NOMO-1 treated with dmso at 0.1 percent for 144 hours (cell line): ENCODE data around the gene TXNRD2.

Experiments
- DNase-seq: peaks from one replicate; lab custom pipeline; 2025; ENCODE audit not compliant: unreplicated experiment; lab: John Stamatoyannopoulos, UW

TXNRD2 gene

GRCh38 chr22:19941365-19942082, at the start of gene TXNRD2, which contains the start of gene COMT:
Gene TXNRD2 (minus strand): TSS chr22:19941818. CDS start chr22:19941803, 15 bp downstream.
Gene COMT (plus strand): TSS chr22:19941772. CDS start chr22:19962527, 20,755 bp downstream.
- DNase-seq: peak; percentile 43

DNA sequence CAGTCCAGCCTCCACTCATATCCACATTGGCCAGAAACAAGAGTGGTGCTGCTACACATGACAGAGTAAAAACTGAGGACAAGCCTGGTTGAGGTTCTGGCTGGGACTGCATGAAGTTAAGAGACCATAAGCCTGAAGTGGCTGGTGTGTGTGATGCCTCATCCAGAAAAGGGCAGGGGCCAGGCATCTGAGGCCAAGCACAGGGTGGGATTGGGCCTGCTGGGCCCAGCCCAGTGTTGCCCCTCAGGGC, 49.7 kb upstream of the TXNRD2 start:
- DNase-seq: no peak

DNA sequence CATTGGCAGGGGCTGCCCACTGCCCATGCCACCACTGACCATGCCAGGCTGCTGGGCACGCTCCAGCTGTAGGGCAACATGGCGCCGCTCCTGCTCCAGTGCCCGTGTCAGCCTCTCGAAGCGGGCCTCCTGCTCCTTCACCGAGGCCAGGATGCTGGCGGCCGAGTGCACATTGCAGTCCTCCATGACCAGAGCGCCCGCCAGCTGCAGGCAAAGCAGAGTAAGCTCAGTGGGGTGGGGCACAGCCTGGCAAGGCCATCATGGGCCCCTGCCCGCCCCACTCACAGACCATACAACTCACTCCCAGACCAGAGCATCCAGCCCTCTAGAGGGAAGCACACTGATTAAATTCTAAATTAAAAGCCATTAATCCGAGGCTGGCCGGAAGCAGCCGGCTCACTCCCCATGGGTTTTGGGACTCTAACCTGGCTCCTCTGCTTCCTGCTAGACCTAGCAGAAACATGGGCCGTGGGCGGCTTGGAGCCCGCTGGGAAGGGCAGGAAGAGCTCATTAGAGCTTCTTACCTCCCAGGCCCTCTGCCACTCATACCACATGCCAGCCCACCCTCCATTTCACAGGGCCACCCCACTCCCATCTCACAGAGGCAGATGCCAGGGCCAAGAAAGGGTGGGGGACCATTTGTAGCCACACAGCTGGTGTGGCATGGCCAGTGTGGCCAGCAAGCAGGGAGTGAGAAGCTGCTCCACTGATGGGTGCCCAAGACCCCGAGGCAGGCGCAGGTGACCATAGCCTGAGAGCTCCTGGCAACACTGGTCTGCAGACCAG, 49.2 kb upstream of the TXNRD2 start:
- DNase-seq: no peak

- DNase-seq: no peak
Observed at GRCh38 chr22:19990188-19990587, 48.6 kb upstream of the TXNRD2 start.

DNA sequence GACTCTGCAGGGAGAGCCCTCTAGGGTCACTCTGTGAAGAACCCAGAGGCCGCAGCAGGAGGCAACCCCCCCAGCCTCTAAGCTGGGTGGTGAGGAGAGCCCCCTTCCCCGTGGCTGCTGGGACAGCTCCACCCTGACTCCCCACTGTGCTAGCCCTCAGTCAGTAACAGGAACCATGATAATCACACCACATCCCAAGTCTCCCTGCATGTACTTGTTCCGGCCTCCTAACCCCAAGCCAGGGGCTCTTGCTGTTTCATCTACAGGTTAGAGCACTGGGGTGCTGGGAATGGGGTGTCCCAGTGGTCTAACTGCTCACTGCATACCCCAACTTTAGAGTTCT, 48.1 kb upstream of the TXNRD2 start:
- no peak for DNase-seq

GRCh38 chr22:19988965-19989724, 47.5 kb upstream of the TXNRD2 start:
- DNase-seq: no peak

DNA sequence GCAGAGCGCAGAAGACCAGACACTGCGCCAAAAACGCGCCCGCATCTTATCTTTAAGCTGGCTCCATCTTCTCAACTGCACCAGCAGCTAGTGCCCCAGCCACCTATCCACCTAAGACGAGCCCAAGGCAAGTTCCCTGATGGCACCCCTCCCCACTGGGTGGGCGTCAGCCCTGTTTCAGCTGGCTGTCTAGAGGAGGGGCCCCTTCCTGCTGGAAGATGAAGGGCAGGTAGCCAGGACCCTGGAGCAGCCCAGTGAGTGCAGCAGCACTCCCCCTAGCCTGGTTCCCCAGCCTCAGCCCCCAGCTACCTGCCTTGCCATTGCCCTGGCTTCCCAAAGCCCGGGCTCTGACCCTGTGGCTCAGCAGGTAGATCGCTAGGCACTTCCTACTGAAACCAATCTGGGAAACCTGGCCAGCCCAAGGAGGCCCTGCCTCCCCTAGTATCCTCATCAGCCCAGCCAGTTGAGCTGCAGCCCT, 46.8 kb upstream of the TXNRD2 start:
- no peak for DNase-seq

- DNase-seq: no peak
Observed at GRCh38 chr22:19987394-19988306, 46.0 kb upstream of the TXNRD2 start.

- peak; percentile 16 for DNase-seq
Observed at GRCh38 chr22:19986410-19987341, 45.1 kb upstream of the TXNRD2 start.

DNA sequence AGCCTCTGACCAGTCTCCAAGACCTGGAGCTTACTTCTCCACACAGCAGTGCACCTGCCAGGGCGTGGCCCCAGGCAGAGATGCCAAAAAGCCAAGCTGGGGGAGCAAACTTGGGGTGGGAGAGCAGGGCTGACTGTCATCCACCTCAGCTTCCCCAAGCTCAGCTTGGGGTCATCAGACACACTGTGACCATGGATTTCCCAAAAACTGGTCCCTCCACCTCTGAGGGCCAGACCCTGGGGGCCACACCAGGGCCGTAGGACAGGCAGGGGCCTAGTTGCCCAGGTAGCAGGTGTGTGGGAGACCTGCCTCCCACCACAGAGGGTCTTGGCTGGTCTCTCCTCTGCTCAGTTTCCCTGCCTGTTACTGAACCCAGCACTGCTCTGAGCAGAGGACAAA, 44.4 kb upstream of the TXNRD2 start:
- no peak for DNase-seq

- DNase-seq: no peak
Observed at GRCh38 chr22:19984851-19985811, 43.5 kb upstream of the TXNRD2 start.

- no peak for DNase-seq
Observed at GRCh38 chr22:19984201-19984753, 42.7 kb upstream of the TXNRD2 start.

GRCh38 chr22:19983741-19984140, 42.1 kb upstream of the TXNRD2 start:
- no peak for DNase-seq

- DNase-seq: no peak
Observed at GRCh38 chr22:19982991-19983578, 41.5 kb upstream of the TXNRD2 start.

DNA sequence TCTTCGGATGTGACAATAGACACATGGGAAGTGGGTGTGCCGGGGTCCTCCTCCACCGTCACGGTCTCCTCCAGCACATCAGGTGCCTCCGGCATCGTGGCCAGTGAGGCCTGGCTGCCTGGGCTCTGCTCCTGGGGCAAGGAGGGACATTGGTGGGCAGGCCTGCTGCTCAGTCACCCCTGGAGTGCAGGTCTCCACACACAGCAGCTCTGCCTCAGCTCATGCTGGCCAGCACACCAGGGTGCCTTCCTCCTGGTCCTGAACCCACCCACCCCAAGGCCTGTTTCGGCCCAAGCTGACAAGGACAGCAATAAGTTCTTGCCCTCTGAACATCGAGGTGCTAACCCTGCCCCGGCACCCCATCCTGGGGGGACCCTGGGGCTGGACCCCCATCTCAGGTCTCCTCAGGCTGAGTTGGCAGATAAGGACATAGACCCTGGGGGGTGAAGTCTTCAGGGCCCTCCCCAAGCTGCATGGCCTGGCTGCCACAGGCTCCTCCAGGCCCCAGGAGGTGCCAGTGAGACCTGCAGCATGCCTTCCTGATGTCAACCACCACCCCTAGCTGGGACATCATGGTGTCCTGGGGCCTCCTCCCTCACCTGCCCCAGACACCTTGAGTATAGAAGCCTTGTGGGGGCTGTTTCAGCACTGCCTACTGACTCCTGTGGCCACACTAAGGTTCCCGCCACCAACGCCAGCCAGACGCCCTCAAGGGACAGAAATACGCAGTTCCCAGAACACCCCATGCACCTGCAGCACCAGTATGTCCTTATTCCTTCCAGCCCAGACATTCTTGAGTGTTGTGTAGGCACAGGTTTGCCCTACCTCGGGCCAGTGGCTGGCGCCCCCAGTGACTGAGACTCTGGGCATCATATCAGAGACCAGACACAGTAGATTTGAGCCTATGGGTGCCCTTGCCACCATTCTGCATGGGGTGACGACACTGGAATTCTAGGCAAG, 40.6 kb upstream of the TXNRD2 start:
- no peak for DNase-seq

- no peak for DNase-seq
Observed at GRCh38 chr22:19981171-19981960, 39.7 kb upstream of the TXNRD2 start.
